ENCODE measurements around the gene EXT2. TPM values are rescaled to one million over a fixed set of nuclear protein-coding genes. Genes with fewer than 3 reads are reported as not detected.

EXT2 gene
- total RNA-seq, 4 donors from 2014 or later, result 46.6 to 72.6 (median 68.8) TPM

- TF ChIP-seq CTCF (IDR thresholded peaks at IDR 0.05) (no peak), POLR2A (IDR thresholded peaks at IDR 0.05) (no peak)
- no peak for DNase-seq (ENCODE audit: low spot score in 2 of 2)
- intact Hi-C loops (cut with DNase I; ENCODE audit: low total_unique reads), result no loop called here
- 87 to 89% methylated on average over 3 of the region's 3 CpGs for WGBS, 2 donors
- H3K4me3 ChIP-seq (ENCODE audit: low read depth, poor library complexity, severe bottlenecking), result no peak overlapping the region
Observed at GRCh38 chr11:44205352-44205751, 109.9 kb downstream of the EXT2 start.

GRCh38 chr11:44205836-44206235, 110.4 kb downstream of the EXT2 start:
- intact Hi-C loops (cut with DNase I; ENCODE audit: low total_unique reads), result no loop called here
- WGBS, 2 donors, result 98 to 100% methylated on average over 2 of the region's 2 CpGs
- DNase-seq (ENCODE audit: low spot score in 2 of 2), result no peak
- TF ChIP-seq POLR2A (IDR thresholded peaks at IDR 0.05) (no peak), CTCF (IDR thresholded peaks at IDR 0.05) (no peak)
- H3K4me3 ChIP-seq (ENCODE audit: low read depth, poor library complexity, severe bottlenecking), result no peak overlapping the region

- intact Hi-C loops (cut with DNase I; ENCODE audit: low total_unique reads), result no loop called here
Observed at GRCh38 chr11:44207292-44207691, 111.8 kb downstream of the EXT2 start.

GRCh38 chr11:44208976-44209603, 113.6 kb downstream of the EXT2 start:
- H3K4me3 ChIP-seq (ENCODE audit: low read depth, poor library complexity, severe bottlenecking), result no peak overlapping the region
- intact Hi-C loops (cut with DNase I; ENCODE audit: low total_unique reads), result no loop called here
- no peak for TF ChIP-seq CTCF (IDR thresholded peaks at IDR 0.05)
- TF ChIP-seq POLR2A (IDR thresholded peaks at IDR 0.05), result no peak
- 92 to 93% methylated on average over 2 of the region's 2 CpGs for WGBS, 2 donors
- no peak for DNase-seq (ENCODE audit: low spot score in 2 of 2)

More at GRCh38 chr11:44207292-44207691, 111.8 kb downstream of the EXT2 start:
- WGBS, 2 donors, result 90 to 91% methylated on average over 7 of the region's 7 CpGs
- no peak overlapping the region for H3K4me3 ChIP-seq (ENCODE audit: low read depth, poor library complexity, severe bottlenecking)
- TF ChIP-seq POLR2A (IDR thresholded peaks at IDR 0.05) (no peak), CTCF (IDR thresholded peaks at IDR 0.05) (no peak)
- no peak for DNase-seq (ENCODE audit: low spot score in 2 of 2)

GRCh38 chr11:44212128-44212527, 116.7 kb downstream of the EXT2 start:
- whole genome bisulfite sequencing, 2 donors, result 96 to 98% methylated on average over 6 of the region's 6 CpGs
- no peak for DNase-seq (ENCODE audit: low spot score in 2 of 2)
- H3K4me3 ChIP-seq (ENCODE audit: low read depth, poor library complexity, severe bottlenecking), result no peak overlapping the region
- TF ChIP-seq POLR2A (IDR thresholded peaks at IDR 0.05) (no peak), CTCF (IDR thresholded peaks at IDR 0.05) (no peak)
- intact Hi-C loops (cut with DNase I; ENCODE audit: low total_unique reads), result no loop called here

GRCh38 chr11:44213148-44213547, 117.7 kb downstream of the EXT2 start:
- no peak for DNase-seq (ENCODE audit: low spot score in 2 of 2)
- intact Hi-C loops (cut with DNase I; ENCODE audit: low total_unique reads), result no loop called here
- no peak overlapping the region for H3K4me3 ChIP-seq (ENCODE audit: low read depth, poor library complexity, severe bottlenecking)
- no peak for TF ChIP-seq POLR2A (IDR thresholded peaks at IDR 0.05)
- no peak for TF ChIP-seq CTCF (IDR thresholded peaks at IDR 0.05)
- 93 to 98% methylated on average over 1 of the region's 1 CpG for whole genome bisulfite sequencing, 2 donors
